Skeletal muscle tissue (tissue), 4 donors: Measurements from ENCODE around the gene KISS1R. TPM values are rescaled to one million over a fixed set of nuclear protein-coding genes. Genes with fewer than 3 reads are reported as not detected.

Experiments
- H3K27ac ChIP-seq: one replicate; pipeline ENCODE4 v1.7.0; 2013; ENCODE audit warnings: mild to moderate bottlenecking, low read depth, low read length, inconsistent platforms
- H3K27me3 ChIP-seq, 3 donors: one replicate each; pipeline ENCODE4 v1.7.0; 2013; ENCODE audit warnings: low read length in 3 of 3; ENCODE audit not compliant: control insufficient read depth in 3 of 3, insufficient read depth in 3 of 3
- H3K36me3 ChIP-seq, 3 donors: one replicate each; pipeline ENCODE4 v1.7.0; 2013; ENCODE audit warnings: low read length in 3 of 3; ENCODE audit not compliant: control insufficient read depth in 3 of 3, insufficient read depth in 3 of 3
- H3K4me1 ChIP-seq, 3 donors: one replicate each; pipeline ENCODE4 v1.7.0; 2013; ENCODE audit warnings: low read length in 3 of 3, mild to moderate bottlenecking in 3 of 3; ENCODE audit not compliant: control insufficient read depth in 3 of 3, insufficient read depth in 3 of 3
- H3K4me3 ChIP-seq, 3 donors: one replicate each; pipeline ENCODE4 v1.7.0; 2013; ENCODE audit warnings: low read length in 3 of 3
- H3K9ac ChIP-seq, 3 donors: one replicate each; pipeline ENCODE4 v1.7.0; 2013; ENCODE audit warnings: low read length in 3 of 3, mild to moderate bottlenecking in 3 of 3, moderate library complexity in 2 of 3, low read depth in 1 of 3
- H3K9me3 ChIP-seq, 3 donors: one replicate each; pipeline ENCODE4 v1.7.0; 2013; ENCODE audit warnings: low read length in 3 of 3; ENCODE audit not compliant: control insufficient read depth in 3 of 3
- total RNA-seq: library from RNA; depleted of rRNA; stranded (reverse); fragments of >200 nt; gene quantifications from one replicate; pipeline ENCODE4 v1.2.3, GENCODE V29; 2014
- donor health status: Osteomylitis.

KISS1R gene
- total RNA-seq, 1 donor from 2014 or later, result not detected

- Histone ChIP-seq H3K9me3 (no peaks in the 10 kb centered on the region), H3K9ac (peak overlapping the region; percentile 57 to 81 (median 59)), H3K36me3 (no peaks in the 10 kb centered on the region), H3K4me1 (peaks cover 7% of the 10 kb centered on the region in 3 donors), H3K27ac (peak overlapping the region; percentile 68), H3K4me3 (peak overlapping the region; percentile 72 to 80 (median 78)), H3K27me3 (peaks cover 3 to 9% (median 8%) of the 10 kb centered on the region in 3 donors)
Measured at GRCh38 chr19:912181-913079, 4.7 kb upstream of the KISS1R start.

DNA sequence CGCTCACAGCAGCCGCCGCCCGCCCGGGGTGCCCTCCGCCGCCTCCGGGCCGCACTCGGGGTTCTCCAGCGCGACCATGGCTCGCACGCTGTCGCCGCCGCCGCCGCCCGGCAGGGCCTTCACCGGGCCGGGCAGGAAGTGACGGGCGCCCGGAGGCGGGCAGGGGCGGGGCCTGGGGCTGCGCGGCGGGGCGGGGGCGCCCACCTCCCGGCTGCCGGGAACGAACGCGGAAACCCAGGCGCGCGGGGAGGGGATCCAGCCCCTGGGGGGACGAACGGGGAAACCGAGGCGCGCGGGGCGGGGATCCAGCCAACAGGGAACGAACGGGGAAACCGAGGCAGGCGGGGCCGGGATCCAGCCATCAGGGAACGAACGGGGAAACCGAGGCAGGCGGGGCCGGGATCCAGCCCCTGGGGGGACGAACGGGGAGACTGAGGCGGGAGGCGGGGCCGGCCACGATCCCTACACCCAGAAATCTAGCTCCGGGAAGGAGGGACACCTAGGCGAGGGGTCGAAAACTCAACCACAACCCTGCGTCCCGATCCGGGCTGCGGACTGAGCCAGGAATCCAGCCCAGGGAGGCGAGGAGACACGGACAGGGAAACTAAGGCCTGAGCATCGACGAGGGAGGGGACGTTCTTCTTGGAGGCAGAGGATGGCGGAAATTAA is 3.9 kb upstream of the KISS1R start, which contains the start of gene R3HDM4:
TSS of gene R3HDM4 (minus strand) at position 140 of the 669 bp plus-strand sequence. CDS start at position 78, 62 bp downstream.
- no peaks in the 10 kb centered on the region for H3K36me3 ChIP-seq
- peak within 1 kb of the TSS; percentile 86 for H3K4me3 ChIP-seq
- peak within 1 kb of the TSS; percentile 75 for H3K27ac ChIP-seq
- no peaks in the 10 kb centered on the region for H3K9me3 ChIP-seq
- peaks cover 9 to 10% (median 10%) of the 10 kb centered on the region in 3 donors for H3K4me1 ChIP-seq
- H3K27me3 ChIP-seq, result peaks cover 11 to 16% (median 16%) of the 10 kb centered on the region in 3 donors
- H3K9ac ChIP-seq, result peak within 1 kb of the TSS; percentile 85 to 93 (median 90)

GRCh38 chr19:916645-917322 is 349 bp upstream of the KISS1R start:
- no peaks in the 10 kb centered on the region for H3K36me3 ChIP-seq
- H3K4me1 ChIP-seq, result peaks cover 10 to 19% (median 11%) of the 10 kb centered on the region in 3 donors
- no peaks in the 10 kb centered on the region for H3K9me3 ChIP-seq
- H3K27ac ChIP-seq, result no peak overlapping the region
- H3K27me3 ChIP-seq, result peaks cover 35 to 43% (median 39%) of the 10 kb centered on the region in 3 donors
- no peak overlapping the region for H3K4me3 ChIP-seq
- H3K9ac ChIP-seq, result no peak overlapping the region

DNA sequence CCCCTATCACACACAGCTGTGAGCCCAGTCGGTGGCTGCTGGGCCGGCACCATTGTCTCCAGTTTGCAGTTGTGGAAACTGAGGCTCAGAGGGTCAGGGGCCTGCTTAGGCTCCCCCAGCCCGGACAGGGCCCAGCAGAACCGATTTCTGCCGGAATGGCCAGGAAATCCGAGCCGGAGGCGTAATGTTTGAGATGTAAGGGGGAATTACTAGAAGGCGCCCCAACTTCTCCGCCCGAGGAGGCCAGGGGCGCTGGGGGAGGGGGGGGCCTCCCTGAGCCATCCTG is 962 bp downstream of the KISS1R start:
- H3K9me3 ChIP-seq, result no peaks in the 10 kb centered on the region
- H3K4me1 ChIP-seq, result peaks cover 11 to 21% (median 13%) of the 10 kb centered on the region in 3 donors
- H3K9ac ChIP-seq, result no peak overlapping the region
- H3K27ac ChIP-seq, result no peak overlapping the region
- no peaks in the 10 kb centered on the region for H3K36me3 ChIP-seq
- no peak overlapping the region for H3K4me3 ChIP-seq
- H3K27me3 ChIP-seq, result peaks cover 35 to 43% (median 39%) of the 10 kb centered on the region in 3 donors

DNA sequence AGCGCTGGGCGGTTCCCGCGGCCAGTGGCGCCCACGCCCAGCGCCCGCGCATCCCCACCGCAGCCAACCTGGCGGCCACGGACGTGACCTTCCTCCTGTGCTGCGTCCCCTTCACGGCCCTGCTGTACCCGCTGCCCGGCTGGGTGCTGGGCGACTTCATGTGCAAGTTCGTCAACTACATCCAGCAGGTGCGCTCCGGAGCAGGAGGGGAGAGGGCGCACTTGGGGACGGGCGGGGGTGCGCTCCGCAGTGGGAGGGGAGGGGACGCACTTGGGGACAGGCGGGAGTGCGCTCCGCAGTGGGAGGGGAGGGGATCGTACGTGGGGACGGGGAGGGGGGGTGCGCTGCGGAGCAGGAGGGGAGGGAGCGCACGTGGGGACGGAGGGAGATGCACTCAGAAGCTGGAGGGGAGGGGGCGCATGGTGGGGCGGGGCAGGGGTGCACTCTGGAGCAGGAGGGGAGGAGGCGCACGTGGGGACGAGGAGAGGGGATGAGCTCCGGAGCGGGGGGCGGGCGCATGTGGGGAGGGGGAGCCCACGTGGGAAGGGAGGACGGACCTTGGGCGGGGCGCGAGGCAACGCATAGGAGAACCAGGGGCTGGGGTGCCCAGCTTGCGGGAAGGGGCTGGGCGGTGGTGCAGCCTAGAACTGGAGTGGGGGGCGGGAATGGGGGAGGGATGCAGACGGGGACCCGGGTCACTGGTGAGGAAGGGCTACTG is 1.5 kb downstream of the KISS1R start:
- Histone ChIP-seq H3K9me3 (no peaks in the 10 kb centered on the region), H3K27ac (no peak overlapping the region), H3K36me3 (no peaks in the 10 kb centered on the region), H3K4me3 (no peak overlapping the region), H3K4me1 (peaks cover 10 to 17% (median 10%) of the 10 kb centered on the region in 3 donors), H3K9ac (no peak overlapping the region), H3K27me3 (peaks cover 35 to 43% (median 39%) of the 10 kb centered on the region in 3 donors)

- no peaks in the 10 kb centered on the region for H3K9me3 ChIP-seq
- H3K4me1 ChIP-seq, result peaks cover 8 to 16% (median 9%) of the 10 kb centered on the region in 3 donors
- H3K9ac ChIP-seq, result no peak overlapping the region
- H3K27ac ChIP-seq, result no peak overlapping the region
- H3K4me3 ChIP-seq, result no peak overlapping the region
- H3K36me3 ChIP-seq, result no peaks in the 10 kb centered on the region
- H3K27me3 ChIP-seq, result peaks cover 35 to 49% (median 39%) of the 10 kb centered on the region in 3 donors
Measured at GRCh38 chr19:919199-920050, 2.3 kb downstream of the KISS1R start.

- Histone ChIP-seq H3K36me3 (no peaks in the 10 kb centered on the region), H3K4me3 (peak overlapping the region in 1 of 3 donors; percentile 14), H3K4me1 (peaks cover 14 to 23% (median 16%) of the 10 kb centered on the region in 3 donors), H3K9me3 (no peaks in the 10 kb centered on the region), H3K27ac (no peak overlapping the region), H3K9ac (no peak overlapping the region), H3K27me3 (peaks cover 35 to 49% (median 39%) of the 10 kb centered on the region in 3 donors)
Measured at GRCh38 chr19:920051-920864, 3.1 kb downstream of the KISS1R start.

DNA sequence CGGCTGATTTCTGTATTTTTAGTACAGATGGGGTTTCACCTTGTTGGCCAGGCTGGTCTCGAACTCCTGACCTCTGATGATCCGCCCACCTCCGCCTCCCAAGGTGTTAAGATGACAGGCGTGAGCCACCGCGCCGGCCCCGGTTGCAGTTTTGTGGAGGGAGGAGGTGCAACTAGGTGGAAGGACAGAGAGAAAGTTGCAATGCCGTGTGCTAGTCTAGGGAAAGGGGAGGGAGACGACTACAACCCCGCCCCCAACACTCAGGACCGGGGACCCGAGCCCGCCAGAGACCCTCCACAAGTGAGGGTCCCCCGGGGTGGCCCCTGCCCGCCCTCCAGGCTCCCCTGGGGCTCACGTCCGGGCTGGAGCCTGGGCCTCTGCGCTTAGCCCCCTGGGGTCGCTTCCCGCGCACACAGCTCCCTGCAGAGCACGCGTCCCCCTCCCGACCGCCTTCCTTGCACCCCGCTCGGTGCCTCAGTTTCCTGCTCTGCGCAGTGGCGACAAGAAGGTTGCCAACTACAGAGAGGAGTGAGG is 7.5 kb downstream of the KISS1R start:
- Histone ChIP-seq H3K9me3 (no peaks in the 10 kb centered on the region), H3K27ac (no peak overlapping the region), H3K4me1 (peaks cover 11 to 17% (median 12%) of the 10 kb centered on the region in 3 donors), H3K9ac (peak overlapping the region; percentile 43 to 62 (median 59)), H3K27me3 (peaks cover 16 to 24% (median 17%) of the 10 kb centered on the region in 3 donors), H3K36me3 (no peaks in the 10 kb centered on the region), H3K4me3 (peak overlapping the region; percentile 72 to 75 (median 73))
